Medulla oblongata (tissue), 1 donor: Measurements from ENCODE around the gene DROSHA.
"Not testable (repeated sequence)": the region's sequence is repeated elsewhere in the genome, so short reads cannot be mapped to it uniquely, and the experiment has no call there.

Experiments used
- DNase-seq: peaks from one replicate; pipeline ENCODE4 v3.0.0-alpha.2; 2015; ENCODE audit errors: extremely low spot score

Gene DROSHA

DNA sequence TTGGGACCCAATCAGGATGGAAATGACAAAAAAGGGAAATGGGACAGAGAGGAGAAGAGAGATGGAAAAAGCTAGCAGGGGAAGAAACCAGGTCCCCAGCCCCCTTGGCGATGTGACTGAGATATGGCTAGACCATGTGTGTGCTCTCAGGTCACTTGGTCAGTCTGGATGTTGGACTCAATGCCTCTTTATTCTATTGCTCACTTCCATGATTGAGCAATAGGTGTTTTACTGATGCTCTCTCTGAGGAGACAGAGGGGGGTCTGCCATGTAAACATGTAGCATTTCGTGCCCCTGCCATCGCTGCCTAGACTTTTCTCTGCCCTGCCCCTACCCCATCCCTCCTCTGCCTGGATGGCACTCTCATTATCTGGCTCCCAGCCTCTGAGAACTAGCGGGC lies 150.6 kb downstream of the DROSHA start:
- DNase-seq = no peak

DNA sequence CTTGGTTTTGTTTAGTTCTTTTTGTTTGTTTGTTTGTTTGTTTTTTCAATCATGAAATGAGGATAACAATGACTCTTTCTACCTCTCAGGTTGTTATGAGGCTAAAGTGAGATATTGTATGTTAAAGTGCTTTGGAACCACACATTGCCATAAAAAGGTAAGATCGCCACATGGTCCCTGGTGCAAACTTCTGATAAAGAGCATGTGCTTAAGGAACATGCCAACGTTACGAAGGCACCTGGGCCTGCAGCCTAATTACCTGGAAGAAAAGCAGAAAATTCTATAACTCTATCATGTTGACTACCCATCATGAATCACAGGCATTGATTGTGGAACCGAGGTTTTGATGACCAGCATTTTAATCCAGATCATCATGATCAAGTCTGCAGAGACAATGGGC lies 151.8 kb downstream of the DROSHA start:
- DNase-seq = no peak

DNA sequence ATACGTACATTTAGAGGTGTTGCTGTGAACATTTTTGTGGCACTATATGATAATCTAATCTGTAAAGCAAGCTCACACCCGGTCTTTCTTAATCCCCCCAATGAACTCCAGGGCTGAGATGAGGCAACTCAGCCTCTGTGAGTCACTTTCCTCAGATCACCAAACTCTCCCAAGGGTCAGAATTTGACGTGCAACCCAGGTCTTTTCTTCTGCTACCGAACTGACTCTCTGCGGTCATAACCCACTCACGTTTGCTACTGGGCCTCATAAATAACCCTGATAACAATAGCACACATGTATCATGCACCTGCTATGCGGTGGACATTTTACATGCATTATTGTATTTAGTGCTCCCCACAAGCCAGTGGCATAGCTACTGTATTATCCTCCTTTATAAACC lies 153.1 kb downstream of the DROSHA start:
- DNase-seq = no peak

DNA sequence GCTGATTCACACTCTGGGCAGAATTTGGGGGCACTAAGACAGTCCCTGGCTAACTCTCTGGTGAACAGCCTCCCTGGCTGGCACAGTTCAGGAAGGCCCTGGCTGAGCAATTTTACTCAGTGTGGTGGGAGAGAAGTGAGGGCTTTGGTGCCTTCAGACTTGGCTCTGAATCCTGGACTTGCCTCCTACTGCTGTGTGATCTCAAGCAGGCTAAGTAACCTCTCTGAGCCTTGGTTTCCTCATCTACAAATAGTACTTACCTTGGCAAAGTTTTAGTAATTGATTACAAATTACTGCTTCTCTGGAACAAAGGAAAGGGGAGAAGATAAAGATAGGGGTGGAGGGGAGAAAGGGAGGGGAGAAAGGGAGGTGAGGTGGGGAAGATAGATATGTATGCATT lies 153.8 kb downstream of the DROSHA start:
- no peak for DNase-seq

DNA sequence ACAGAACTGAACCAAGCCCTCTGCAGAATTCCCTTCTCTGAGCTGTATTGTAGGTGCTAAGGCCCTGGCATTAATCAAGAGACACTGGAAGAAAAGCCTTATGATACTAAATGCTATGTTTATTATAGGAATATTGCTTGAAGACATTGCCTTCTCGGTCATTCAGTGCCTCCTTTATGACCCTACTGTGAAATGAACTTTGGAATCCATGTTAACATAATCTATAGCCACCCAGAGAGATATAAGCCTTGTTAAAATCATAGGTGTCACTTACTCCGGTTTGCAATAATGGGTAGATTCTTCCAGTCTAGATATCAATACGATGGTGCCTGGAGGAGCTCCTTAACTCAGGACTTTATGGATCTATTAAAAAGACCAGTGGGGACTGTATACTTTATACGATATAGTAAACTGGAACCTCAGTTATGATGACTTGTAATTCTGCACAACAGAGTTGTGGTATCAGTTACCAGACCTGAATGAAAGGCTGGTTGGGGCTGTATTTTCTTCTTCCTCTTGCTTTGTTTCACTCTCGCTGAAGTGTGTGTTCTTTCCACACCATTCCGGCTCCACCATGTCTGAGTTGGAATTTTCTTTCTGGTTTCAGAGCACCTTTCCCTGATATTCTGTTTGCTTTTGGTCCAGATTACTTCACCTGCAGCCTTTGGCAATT lies 154.5 kb downstream of the DROSHA start:
- no peak for DNase-seq

DNA sequence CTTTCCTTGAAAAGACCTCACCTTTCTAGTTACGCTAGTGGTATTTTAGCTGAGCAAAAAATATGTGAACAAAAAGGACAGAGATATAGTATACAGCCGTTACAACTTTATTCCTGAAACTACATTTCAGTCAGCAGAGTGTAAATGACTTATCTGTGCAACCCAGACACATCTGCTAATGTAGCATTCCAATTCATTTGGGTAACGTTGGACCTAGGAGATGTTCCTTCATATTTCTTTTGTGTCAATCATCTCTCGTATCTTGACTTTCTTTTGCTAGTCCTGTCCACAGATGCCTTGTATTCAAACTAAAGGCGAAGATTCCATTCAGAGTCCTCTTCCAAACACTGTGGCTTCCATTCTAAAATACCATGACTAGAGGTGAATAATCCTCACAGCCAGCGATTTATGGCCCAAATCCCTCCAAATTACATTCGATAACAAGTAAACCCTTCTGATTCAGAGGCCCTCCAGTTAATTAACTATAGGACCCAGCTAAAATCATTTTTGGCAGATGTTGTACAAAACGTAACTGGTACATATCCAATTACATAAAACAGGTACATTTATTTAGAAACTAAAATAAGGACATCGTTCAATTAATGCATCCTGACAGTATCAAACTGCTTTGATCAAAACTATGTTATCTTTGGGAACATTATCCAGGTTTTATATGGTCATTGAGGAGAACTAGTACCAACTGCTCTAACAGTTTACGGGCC lies 155.7 kb downstream of the DROSHA start:
- no peak for DNase-seq

DNA sequence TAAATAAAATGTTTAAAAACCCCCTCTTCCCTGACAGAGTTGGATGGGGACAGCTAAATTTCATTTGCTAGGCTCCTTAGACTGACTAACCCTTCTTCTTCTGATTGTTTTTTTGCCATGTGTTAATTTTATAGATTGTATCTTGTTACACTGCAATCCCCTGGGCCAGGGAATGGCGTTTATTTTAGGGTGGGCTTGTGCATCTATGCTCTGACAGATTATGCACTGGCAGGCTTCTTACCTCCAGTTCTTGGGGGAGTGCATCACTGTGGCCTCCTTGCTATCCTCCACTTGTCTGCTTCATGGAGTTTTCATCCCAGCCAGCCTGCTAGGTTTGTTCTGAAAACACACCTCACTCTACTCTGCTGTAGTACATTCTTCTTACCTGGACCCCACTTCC lies 159.8 kb downstream of the DROSHA start:
- no peak for DNase-seq

DNA sequence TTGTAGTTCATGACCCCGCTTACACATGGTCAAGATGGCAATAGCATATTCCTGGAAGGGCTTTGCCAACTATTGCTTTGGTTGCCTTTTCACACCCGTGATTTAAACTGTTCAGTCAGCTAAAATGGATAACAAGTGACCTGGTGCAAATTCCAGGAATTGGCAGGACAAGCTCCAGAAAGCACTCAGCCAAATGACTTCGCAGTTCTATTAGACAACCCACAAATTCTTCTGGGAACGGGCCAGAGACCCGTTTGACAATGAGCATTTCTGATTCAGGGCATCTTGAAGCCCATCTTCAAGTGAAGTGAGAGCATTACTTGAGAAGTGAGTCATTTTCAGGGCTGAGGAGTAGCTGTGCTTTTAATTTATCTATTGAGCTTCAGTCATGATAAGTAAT lies 165.0 kb downstream of the DROSHA start:
- DNase-seq = peak; percentile 22

DNA sequence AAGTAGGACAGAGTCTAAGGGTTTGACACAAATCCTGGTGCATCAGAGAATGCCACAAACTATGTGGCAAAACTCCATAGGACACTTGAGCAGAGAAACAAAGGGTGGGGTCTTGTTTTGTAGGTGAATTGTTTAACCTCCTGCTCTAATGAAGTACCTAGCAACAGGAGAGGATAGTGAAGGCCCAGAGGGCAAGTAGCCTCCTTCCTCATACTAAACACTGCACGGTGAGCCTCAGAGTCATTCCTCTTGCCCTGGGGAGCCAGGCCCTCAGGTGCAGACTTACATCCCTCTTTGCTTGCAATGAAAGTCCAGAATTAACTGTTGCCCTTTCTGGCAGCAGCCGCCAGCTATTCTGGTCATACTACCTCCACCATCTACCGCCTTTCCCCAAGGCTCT lies 166.1 kb downstream of the DROSHA start:
- no peak for DNase-seq

DNA sequence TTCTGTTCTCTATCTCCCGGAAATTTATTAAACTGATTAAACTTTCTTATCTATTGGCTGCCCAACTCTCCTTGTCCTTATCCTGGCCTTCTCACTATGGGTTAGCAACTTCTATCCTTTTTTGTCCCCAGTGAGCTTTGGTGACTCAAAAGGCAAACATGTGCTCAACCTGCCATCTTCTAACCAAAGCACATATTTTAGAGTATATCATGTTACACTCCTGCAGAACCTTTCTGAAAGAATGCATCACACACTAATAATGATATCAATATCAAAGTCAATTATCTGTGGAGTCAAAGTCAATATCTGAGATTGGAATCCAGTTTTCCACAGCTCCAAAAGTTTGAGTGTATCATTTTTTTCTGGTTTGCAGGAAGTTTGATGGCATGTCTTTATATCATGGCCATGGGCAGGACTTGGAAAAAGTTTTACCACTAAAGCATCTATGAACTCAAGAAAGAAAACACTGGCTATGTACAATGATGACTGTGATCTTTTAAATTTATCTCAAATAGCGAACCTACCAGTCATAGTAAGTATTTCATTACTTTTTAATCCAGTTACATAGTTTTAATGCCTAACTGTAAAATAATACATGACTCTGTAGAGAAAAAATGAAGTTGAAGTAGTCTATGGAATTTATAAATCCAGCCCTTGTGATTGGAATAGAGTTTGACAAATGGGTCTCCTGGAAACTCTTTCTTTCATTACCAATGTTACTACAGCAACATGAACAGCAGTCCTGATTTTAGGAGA lies 166.8 kb downstream of the DROSHA start:
- DNase-seq = no peak

DNA sequence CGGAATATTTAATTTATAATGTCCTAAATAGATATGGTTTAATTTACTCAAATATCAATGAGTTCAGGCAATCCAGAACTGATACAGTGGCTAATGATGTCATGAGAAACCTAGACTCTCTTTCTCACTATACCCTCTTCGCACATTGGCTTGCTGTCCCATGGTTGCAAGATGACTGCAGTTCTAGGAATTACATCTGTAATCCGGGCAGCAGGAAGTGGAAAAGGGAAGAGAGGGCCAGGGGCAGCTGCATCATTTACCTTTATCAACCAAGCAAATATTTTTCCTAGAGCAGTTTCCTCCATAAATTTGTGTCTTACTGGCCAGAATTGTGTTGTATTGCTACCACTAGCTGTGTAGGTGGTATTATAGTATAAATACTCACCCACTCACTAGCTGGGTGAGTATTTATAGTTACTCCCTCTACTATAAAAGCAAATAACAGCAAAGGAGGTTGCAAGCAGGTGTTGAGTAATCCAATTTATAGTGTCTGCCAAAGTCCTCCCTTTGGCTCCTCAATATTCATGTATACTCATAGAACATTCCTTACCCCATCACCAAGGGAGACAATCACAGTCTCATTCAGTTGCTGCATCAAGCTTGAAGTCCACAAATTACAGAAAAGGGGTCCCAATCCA lies 168.8 kb downstream of the DROSHA start:
- no peak for DNase-seq

DNA sequence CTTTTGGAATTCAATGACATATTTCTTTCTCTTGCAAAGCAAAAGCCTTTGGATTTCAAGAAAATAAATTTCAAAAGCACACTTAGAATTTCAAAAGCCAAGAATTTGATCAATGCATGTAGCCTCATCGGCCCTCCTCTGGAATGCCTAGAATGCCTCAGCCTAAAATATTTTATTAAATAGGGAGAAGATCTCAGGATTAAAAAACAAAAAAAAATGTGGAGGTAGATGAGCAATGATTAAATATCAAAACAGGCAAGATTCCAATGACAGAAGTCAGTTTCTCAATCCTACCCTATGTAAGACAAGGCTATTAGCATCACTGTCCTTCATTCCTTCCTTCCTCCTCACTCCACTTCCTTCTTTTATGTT lies 169.4 kb downstream of the DROSHA start:
- DNase-seq = no peak

DNA sequence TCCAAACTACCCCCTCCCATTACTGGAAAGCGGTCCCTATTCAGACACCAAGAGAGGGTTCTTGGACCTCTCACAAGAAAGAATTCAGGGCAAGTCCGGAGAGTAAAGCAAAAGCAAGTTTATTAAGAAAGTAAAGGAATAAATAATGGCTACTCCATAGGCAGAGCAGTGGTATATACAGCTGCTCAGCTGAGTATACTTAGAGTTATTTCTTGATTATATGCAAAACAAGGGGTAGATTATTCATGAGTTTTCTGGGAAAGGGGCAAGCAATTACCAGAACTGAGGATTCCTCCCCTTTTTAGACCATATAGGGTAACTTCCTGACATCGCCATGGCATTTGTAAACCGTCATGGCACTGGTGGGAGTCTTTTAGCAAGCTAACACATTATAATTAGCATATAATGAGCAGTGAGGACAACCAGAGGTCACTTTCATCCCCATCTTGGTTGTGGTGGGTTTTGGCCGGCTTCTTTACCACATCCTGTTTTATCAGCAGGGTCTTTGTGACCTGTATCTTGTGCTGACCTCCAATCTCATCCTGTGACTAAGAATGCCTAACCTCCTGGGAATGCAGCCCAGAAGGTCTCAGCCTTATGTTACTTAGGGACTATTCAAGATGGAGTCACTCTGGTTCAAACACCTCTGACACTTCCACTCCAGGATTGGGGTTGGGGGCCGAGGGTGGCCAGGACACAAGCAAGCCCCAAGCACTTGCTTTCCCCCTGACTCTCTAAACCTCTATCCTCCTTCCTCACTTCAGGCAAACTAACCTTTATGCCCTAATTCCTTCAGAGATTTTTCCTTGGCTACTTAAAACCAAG lies 170.0 kb downstream of the DROSHA start:
- DNase-seq = not testable (repeated sequence)

DNA sequence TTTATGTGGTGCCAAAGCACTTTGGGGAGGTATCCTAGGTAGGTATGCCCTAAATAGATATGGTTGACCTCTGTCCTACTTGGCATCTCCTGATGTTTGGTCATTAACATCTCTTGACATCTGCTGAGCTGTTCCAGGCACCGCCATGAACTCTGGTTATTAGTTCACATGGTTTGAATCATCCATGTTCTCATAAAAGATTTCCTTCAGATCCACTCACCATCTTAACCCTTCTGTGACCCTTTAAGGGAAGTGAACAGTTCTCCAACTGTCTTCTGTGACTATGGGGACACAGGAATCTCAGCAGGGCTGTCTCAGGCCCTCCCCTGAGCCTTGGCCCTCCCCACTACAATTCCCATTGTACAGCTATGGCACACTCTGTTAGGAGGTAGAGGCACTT lies 170.7 kb downstream of the DROSHA start:
- DNase-seq = no peak

DNA sequence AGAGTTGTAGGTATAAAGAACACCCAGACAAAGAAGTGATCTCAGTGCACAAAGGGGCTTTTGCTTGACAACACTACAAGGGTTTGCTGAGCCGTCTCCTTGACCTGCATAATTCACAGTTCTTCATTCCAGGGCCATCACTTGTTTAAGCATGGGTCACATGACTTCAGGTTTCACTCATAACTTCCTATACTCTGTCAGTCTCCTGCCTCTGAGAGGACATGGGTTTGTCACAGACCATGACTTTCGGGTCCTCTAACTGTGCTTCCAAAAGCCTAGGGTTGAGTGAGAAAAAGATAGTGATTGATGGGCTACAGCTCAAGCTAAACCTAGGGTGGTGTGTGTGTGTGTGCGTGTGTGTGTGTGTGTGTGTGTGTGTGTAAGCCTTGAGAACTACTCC lies 172.1 kb downstream of the DROSHA start:
- no peak for DNase-seq

DNA sequence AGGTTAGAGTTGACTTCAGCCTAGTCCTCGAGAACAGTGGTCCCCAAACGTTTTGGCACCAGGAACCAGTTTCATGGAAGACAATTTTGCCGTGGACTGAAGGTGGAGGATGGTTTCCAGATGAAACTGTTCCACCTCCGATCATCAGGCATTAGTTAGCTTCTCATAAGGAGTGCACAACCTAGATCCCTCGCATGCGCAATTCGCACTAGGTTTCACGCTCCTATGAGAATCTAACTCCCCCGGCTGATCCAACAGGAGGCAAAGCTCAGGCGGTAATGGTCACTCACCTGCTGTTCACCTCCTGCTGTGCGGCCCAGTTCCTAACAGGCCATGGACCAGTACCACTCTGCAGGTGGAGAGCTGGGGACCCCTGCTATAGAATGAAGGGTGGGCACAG lies 174.9 kb downstream of the DROSHA start:
- DNase-seq = no peak

DNA sequence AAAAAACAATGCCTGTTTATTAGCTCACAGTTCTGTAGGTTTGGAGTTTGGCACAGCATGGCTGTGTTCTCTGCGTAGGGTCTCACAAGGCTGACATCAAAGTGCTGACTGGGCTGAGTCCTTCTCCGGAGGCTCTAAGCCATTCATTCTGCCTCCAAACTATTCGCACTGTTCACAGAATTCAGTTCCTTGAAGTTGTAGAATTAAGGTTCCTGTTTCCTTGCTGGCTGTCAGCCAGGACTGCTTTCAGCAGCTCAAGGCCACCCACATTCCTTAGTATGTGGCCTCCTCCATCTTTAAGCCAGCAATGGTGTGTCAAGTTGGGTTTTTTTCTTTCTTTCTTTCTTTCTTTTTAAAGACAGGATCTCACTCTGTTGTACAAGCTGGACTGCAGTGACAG lies 176.6 kb downstream of the DROSHA start:
- DNase-seq = no peak
